Lower lobe of right lung (tissue), 2 donors: ENCODE measurements around the gene FOXP1. TPM values are rescaled to one million over a fixed set of nuclear protein-coding genes. Genes with fewer than 3 reads are reported as not detected.

Experiments
- ATAC-seq, 2 donors: fragments of 200-7000 bp; cut with Tn5 transposase; one replicate each; pipeline ENCODE4 v1.9.1; 2020 to 2022; ENCODE audit warnings: mild to moderate bottlenecking in 2 of 2, moderate library complexity in 2 of 2
- DNase-seq: peaks from one replicate; pipeline ENCODE4 v3.0.0-alpha.2; 2020
- H3K27ac ChIP-seq: fragments of 200-600 bp; one replicate; pipeline ENCODE4 v1.8.0; 2022
- H3K27me3 ChIP-seq: fragments of 200-600 bp; one replicate; pipeline ENCODE4 v1.8.0; 2022; ENCODE audit warnings: low read depth
- H3K36me3 ChIP-seq: fragments of 200-600 bp; one replicate; pipeline ENCODE4 v1.8.0; 2022; ENCODE audit warnings: mild to moderate bottlenecking
- H3K4me1 ChIP-seq: fragments of 200-600 bp; one replicate; pipeline ENCODE4 v1.8.0; 2022
- H3K4me3 ChIP-seq: fragments of 200-600 bp; one replicate; pipeline ENCODE4 v1.8.0; 2022; ENCODE audit warnings: mild to moderate bottlenecking
- H3K9me3 ChIP-seq: fragments of 200-600 bp; one replicate; pipeline ENCODE4 v1.8.0; 2022
- intact Hi-C: fragments of 100-400 bp; cut with DNase I; formaldehyde crosslinking; loops from one replicate; pipeline ENCODE4 v1.11.0; 2022
- total RNA-seq: library from RNA; stranded (reverse); fragmentation: NEBNext Ultra II Directional; extraction: Animal tissue kit (Norgen Biotek cat#: 25700); gene quantifications from one replicate; pipeline ENCODE4 v1.2.1, GENCODE V29; 2021
- TF ChIP-seq, protein P1 (sequence below): fragments of 200-600 bp; IDR thresholded peaks from one replicate; pipeline ENCODE4 v1.8.0; 2022; ENCODE audit warnings: antibody characterized with exemption, mild to moderate bottlenecking
- donor health status: DM: no; HTN: yes; CAD: no; lungs with severe emphysema.

FOXP1 gene
- total RNA-seq, 1 donor from 2014 or later: 138 TPM

DNA sequence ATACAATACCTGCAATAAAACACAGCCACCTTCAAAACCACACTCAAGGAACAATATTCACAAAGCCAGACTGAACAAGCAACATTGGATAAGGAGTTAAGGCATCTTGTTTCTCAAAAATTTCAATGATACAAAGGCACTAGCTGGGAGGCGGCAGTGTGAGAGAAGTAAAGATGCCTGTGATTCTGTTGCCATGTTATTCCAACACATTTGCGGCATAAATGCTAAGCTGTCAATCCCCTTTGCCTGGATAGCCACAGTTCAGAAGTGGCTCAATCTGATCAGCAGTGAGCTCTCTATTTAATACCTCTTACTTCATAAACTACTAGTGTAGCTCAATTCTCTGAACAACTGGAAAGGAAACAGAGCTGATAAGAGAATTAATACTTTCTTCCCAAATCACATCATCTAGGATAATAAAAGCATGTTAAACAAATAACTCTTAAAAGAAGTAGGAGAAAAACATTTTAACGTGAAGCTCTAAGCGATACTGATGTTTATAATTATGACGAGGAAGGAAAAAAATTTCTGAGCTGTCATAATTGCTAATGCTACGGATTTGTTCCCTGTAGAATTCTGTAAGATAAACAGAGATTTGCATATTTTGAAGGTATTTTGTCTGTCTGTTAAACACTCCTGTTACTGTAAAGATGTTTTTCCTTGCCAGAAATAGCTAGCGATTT lies 358.4 kb downstream of the FOXP1 start:
- DNase-seq: no peak

DNA sequence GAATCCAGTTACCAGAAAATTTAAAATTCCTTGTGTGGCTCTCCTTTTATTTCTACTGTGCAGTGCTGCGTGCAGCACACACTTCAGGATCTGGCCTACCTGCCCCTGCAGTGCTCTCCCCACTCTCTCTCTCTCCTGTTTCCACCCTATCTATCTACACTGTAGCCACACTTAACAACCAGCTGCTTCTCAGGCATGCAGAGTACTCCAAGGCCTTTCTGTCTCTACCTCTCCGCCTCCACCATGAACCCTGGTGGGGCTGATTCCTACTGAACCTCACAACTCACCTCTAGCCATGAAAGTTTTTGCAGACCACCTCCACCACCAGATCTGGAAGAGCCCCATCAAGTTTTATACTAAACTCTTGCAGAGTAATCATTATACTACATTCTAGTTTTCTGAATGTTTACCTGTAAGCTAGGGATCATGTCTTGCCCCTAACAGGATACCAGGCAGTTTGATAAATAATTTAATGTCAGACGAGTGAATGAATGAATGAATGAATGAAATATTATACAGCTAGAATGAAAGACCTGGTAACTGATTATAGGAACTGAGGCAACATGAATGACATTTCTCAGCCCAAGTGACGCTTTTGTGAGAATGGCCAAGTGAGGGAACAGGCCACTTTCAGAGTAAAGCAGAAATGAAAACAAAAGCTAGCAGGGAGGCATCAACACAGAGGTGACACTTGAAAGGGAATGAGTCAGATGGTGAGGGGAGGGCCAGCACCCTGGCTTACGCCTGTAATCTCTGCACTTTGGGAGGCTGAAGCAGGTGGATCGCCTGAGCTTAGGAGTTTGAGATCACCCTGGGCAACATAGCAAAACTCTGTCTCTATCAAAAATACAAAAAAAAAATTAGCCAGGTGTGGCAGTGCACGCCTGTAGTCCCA lies 363.5 kb downstream of the FOXP1 start:
- Histone ChIP-seq H3K27me3 (no peaks in the 10 kb centered on the region), H3K27ac (no peak overlapping the region), H3K4me3 (no peak overlapping the region), H3K9me3 (no peaks in the 10 kb centered on the region), H3K4me1 (no peaks in the 10 kb centered on the region), H3K36me3 (no peaks in the 10 kb centered on the region)
- TF ChIP-seq, protein P1, sequence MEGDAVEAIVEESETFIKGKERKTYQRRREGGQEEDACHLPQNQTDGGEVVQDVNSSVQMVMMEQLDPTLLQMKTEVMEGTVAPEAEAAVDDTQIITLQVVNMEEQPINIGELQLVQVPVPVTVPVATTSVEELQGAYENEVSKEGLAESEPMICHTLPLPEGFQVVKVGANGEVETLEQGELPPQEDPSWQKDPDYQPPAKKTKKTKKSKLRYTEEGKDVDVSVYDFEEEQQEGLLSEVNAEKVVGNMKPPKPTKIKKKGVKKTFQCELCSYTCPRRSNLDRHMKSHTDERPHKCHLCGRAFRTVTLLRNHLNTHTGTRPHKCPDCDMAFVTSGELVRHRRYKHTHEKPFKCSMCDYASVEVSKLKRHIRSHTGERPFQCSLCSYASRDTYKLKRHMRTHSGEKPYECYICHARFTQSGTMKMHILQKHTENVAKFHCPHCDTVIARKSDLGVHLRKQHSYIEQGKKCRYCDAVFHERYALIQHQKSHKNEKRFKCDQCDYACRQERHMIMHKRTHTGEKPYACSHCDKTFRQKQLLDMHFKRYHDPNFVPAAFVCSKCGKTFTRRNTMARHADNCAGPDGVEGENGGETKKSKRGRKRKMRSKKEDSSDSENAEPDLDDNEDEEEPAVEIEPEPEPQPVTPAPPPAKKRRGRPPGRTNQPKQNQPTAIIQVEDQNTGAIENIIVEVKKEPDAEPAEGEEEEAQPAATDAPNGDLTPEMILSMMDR: no peak
- intact Hi-C loops: no loop called here
- ATAC-seq (peak; percentile 65 to 87), DNase-seq (no peak)

More for the DNA sequence above, 358.4 kb downstream of the FOXP1 start:
- H3K27me3 ChIP-seq: no peaks in the 10 kb centered on the region
- no peak overlapping the region for H3K4me3 ChIP-seq
- ATAC-seq: no peak
- no peaks in the 10 kb centered on the region for H3K9me3 ChIP-seq
- peak overlapping the region; percentile 32 for H3K27ac ChIP-seq
- H3K4me1 ChIP-seq: peaks cover 20% of the 10 kb centered on the region
- H3K36me3 ChIP-seq: no peaks in the 10 kb centered on the region
- intact Hi-C loops: no loop called here
- TF ChIP-seq, protein P1: no peak

DNA sequence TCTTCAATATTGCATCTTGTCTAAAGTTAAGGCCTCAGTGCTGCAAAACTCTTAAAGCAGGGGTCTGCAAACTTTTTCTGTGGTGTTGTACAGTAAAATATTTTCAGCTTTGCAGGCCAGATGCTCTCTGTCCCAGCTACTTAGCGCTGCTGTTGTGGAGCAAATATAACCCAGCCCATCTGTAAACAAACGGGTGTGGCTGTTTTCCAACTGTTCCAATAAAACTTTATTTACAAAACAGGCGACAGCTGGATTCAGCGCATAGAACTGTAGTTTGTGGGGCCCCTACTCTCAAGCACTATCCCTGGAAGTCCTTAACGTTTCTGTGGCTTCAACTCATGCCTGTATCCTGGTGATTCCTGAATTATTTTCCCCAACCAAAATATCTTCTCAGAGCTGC lies 365.0 kb downstream of the FOXP1 start:
- TF ChIP-seq, protein P1: no peak
- ATAC-seq (no peak), DNase-seq (no peak)
- Histone ChIP-seq H3K27ac (no peak overlapping the region), H3K4me3 (no peak overlapping the region), H3K4me1 (no peaks in the 10 kb centered on the region), H3K27me3 (no peaks in the 10 kb centered on the region), H3K9me3 (no peaks in the 10 kb centered on the region), H3K36me3 (no peaks in the 10 kb centered on the region)
- intact Hi-C loops: no loop called here

GRCh38 chr3:71217640-71218222 lies 365.8 kb downstream of the FOXP1 start:
- ATAC-seq: no peak
- Histone ChIP-seq H3K9me3 (no peaks in the 10 kb centered on the region), H3K4me3 (no peak overlapping the region), H3K4me1 (no peaks in the 10 kb centered on the region), H3K27ac (no peak overlapping the region), H3K36me3 (no peaks in the 10 kb centered on the region), H3K27me3 (no peaks in the 10 kb centered on the region)
- no peak for DNase-seq
- TF ChIP-seq, protein P1: no peak
- intact Hi-C loops: no loop called here

- Histone ChIP-seq H3K36me3 (no peaks in the 10 kb centered on the region), H3K27me3 (no peaks in the 10 kb centered on the region), H3K27ac (no peak overlapping the region), H3K4me1 (peaks cover 1% of the 10 kb centered on the region), H3K9me3 (no peaks in the 10 kb centered on the region), H3K4me3 (no peak overlapping the region)
- no peak for ATAC-seq
- DNase-seq: no peak
- TF ChIP-seq, protein P1: no peak
- intact Hi-C loops: no loop called here
Observed at GRCh38 chr3:71215351-71215750, 368.2 kb downstream of the FOXP1 start.
